ENCODE results near the gene ARL14EP. TPM values are rescaled to one million over a fixed set of nuclear protein-coding genes. Genes with fewer than 3 reads are reported as not detected.

The ARL14EP gene
- total and polyA plus RNA-seq, 2 of the 8 experiments (the other 6 are each of a cell fraction or from before 2014, with no cell fraction given), result 14.3 to 29.6 TPM

GRCh38 chr11:30284836-30285235 is 38.1 kb upstream of the ARL14EP start:
- no peak overlapping the region for H4K8ac ChIP-seq (ENCODE audit: extremely low read depth, insufficient read depth, low read length)
- H4K5ac ChIP-seq (ENCODE audit: insufficient read length, low read depth, low read length), result no peak overlapping the region
- no peak overlapping the region for H2BK5ac ChIP-seq (ENCODE audit: low read depth, low read length)
- H2BK15ac ChIP-seq (ENCODE audit: low read length), result no peak overlapping the region
- H3K27me3 ChIP-seq (replicated peaks in 1 of 4; ENCODE audit: control insufficient read depth in 3 of 4, extremely low read depth in 1 of 4, insufficient read depth in 3 of 4, low read length in 3 of 4), result no peaks in the 10 kb centered on the region
- no peaks in the 10 kb centered on the region for H3K79me1 ChIP-seq (ENCODE audit: low read depth, low read length)
- no peak overlapping the region for H2BK20ac ChIP-seq (ENCODE audit: low read length)
- H3K9ac ChIP-seq (replicated peaks in 1 of 4; ENCODE audit: extremely low read depth in 1 of 4, low read depth in 3 of 4, low read length in 3 of 4), result no peak overlapping the region
- H3K18ac ChIP-seq (ENCODE audit: extremely low read depth, low read length), result no peak overlapping the region
- DNase-seq (ENCODE audit: low read depth in 1 of 2, low spot score in 2 of 2), result no peak
- no peak overlapping the region for H3K4ac ChIP-seq (replicated peaks; ENCODE audit: insufficient read length, low read depth, low read length)
- WGBS, 2 experiments (ENCODE audit: extremely low coverage in 1 of 2, insufficient coverage in 1 of 2, insufficient read length in 1 of 2, insufficient replicate concordance in 2 of 2, low coverage in 1 of 2, low lambda C conversion rate in 2 of 2, missing lambda C conversion rate in 1 of 2), result 88% methylated on average over 3 of the region's 3 CpGs; no CpG with 5 or more reads in 1 of the 2 experiments
- FAIRE-seq, result no peak
- CTCF ChIA-PET (ENCODE audit: partially characterized antibody), result no interaction called here
- TF ChIP-seq KDM5A (IDR thresholded peaks at IDR 0.05; ENCODE audit: low read length) (no peak), ZNF274 (IDR thresholded peaks at IDR 0.05; ENCODE audit: borderline replicate concordance, extremely low read depth, low read length) (no peak), EP300 (IDR thresholded peaks at IDR 0.05; ENCODE audit: borderline replicate concordance in 1 of 2, low read depth in 2 of 2, low read length in 2 of 2) (no peak), POLR2AphosphoS5 (IDR thresholded peaks at IDR 0.05; ENCODE audit: low read depth, low read length) (no peak), EZH2 (IDR thresholded peaks at IDR 0.05; ENCODE audit: low read depth, low read length, severe bottlenecking) (no peak), SIRT6 (IDR thresholded peaks at IDR 0.05; ENCODE audit: low read length) (no peak), TBP (IDR thresholded peaks at IDR 0.05; ENCODE audit: low read depth, low read length) (no peak), EGR1 (IDR thresholded peaks at IDR 0.05; ENCODE audit: borderline replicate concordance, low read depth, low read length) (no peak), CBX8 (IDR thresholded peaks at IDR 0.05; ENCODE audit: borderline replicate concordance, low read depth, low read length) (no peak), SP4 (IDR thresholded peaks at IDR 0.05; ENCODE audit: low read length) (no peak), SRF (IDR thresholded peaks at IDR 0.05; ENCODE audit: low read depth, low read length) (no peak), BACH1 (IDR thresholded peaks at IDR 0.05; ENCODE audit: low read length) (no peak), GTF2F1 (IDR thresholded peaks at IDR 0.05; ENCODE audit: borderline replicate concordance, low read depth, low read length) (no peak), PHF8 (conservative IDR thresholded peaks at IDR 0.05; ENCODE audit: low read depth, low read length) (no peak), RAD21 (IDR thresholded peaks at IDR 0.05 in 1 of 2, conservative IDR thresholded peaks at IDR 0.05 in 1 of 2; ENCODE audit: low read depth in 2 of 2, low read length in 2 of 2) (no peak), RFX5 (IDR thresholded peaks at IDR 0.05; ENCODE audit: borderline replicate concordance, low read depth, low read length) (no peak)
- H2AK5ac ChIP-seq (ENCODE audit: low read depth, low read length), result no peak overlapping the region
- H3K4me3 ChIP-seq (ENCODE audit: extremely low read depth in 1 of 4, insufficient read depth in 2 of 4, low read depth in 3 of 4, low read length in 4 of 4), result no peak overlapping the region
- H3K23ac ChIP-seq (ENCODE audit: insufficient read length), result no peak overlapping the region
- H3K9me3 ChIP-seq (ENCODE audit: insufficient read depth in 2 of 2, low read depth in 1 of 2, low read length in 1 of 2), result no peaks in the 10 kb centered on the region
- POLR2A ChIA-PET (ENCODE audit: partially characterized antibody), result no interaction called here
- H3K56ac ChIP-seq (replicated peaks; ENCODE audit: insufficient read length, low read depth, low read length), result no peak overlapping the region
- H3K79me2 ChIP-seq (ENCODE audit: control insufficient read depth in 1 of 2, insufficient read depth in 2 of 2, low read length in 2 of 2), result no peaks in the 10 kb centered on the region
- H4K91ac ChIP-seq (replicated peaks; ENCODE audit: insufficient read length, low read length), result no peak overlapping the region
- no peak overlapping the region for H3K4me2 ChIP-seq (ENCODE audit: insufficient read depth in 1 of 2, low read depth in 2 of 2, low read length in 2 of 2)
- H3K36me3 ChIP-seq (ENCODE audit: control insufficient read depth in 2 of 4, insufficient read depth in 4 of 4, low read length in 3 of 4), result no peaks in the 10 kb centered on the region
- H3K27ac ChIP-seq (ENCODE audit: low read depth, low read length), result no peak overlapping the region
- H2AFZ ChIP-seq (ENCODE audit: low read length), result no peak overlapping the region
- no peaks in the 10 kb centered on the region for H4K20me1 ChIP-seq (replicated peaks in 1 of 2; ENCODE audit: control insufficient read depth in 1 of 2, insufficient read depth in 2 of 2, low read length in 2 of 2)
- no peak overlapping the region for H2BK12ac ChIP-seq (ENCODE audit: low read depth, low read length)
- no peaks in the 10 kb centered on the region; a peak in 1 of 7 replicates for H3K4me1 ChIP-seq (replicated peaks in 1 of 4; ENCODE audit: control insufficient read depth in 3 of 4, insufficient read depth in 4 of 4, low read length in 3 of 4)
- H2BK120ac ChIP-seq (replicated peaks; ENCODE audit: low read depth, low read length), result no peak overlapping the region
- no peaks in the 10 kb centered on the region for H3K23me2 ChIP-seq (ENCODE audit: low read depth, low read length)
- H3K14ac ChIP-seq (ENCODE audit: insufficient read length), result no peak overlapping the region

Data from H1 (cell line).